Middle frontal gyrus (tissue), 1 donor: Measurements from ENCODE around the gene SLC38A7.
"Not testable (repeated sequence)": the region's sequence is repeated elsewhere in the genome, so short reads cannot be mapped to it uniquely, and the experiment has no call there.

Experiments used
- DNase-seq: peaks from one replicate; pipeline ENCODE4 v3.0.0-alpha.2; 2015; ENCODE audit warnings: low spot score; ENCODE audit errors: extremely low spot score

SLC38A7 gene

GRCh38 chr16:58684354-58685083 lies at the start of gene SLC38A7:
SLC38A7 (minus strand) TSS chr16:58684770; CDS start chr16:58680126, 4,644 bp downstream.
- DNase-seq: peak; percentile 70

- DNase-seq: peak; percentile 58
Observed at GRCh38 chr16:58733671-58734458, 49.3 kb upstream of the SLC38A7 start, which contains the start of gene GOT2. GOT2 (minus strand) TSS chr16:58734316; CDS start chr16:58734228, 88 bp downstream.

- DNase-seq: no peak
Observed at GRCh38 chr16:58733248-58733670, 48.7 kb upstream of the SLC38A7 start.

GRCh38 chr16:58732545-58733247 lies 48.1 kb upstream of the SLC38A7 start:
- DNase-seq: no peak

GRCh38 chr16:58730724-58731370 lies 46.3 kb upstream of the SLC38A7 start:
- no peak for DNase-seq

GRCh38 chr16:58727796-58728568 lies 43.4 kb upstream of the SLC38A7 start:
- no peak for DNase-seq

- no peak for DNase-seq
Observed at GRCh38 chr16:58727028-58727781, 42.6 kb upstream of the SLC38A7 start.

GRCh38 chr16:58723109-58723508 lies 38.5 kb upstream of the SLC38A7 start:
- no peak for DNase-seq

- no peak for DNase-seq
Observed at GRCh38 chr16:58717994-58718393, 33.4 kb upstream of the SLC38A7 start.

GRCh38 chr16:58716468-58716867 lies 31.9 kb upstream of the SLC38A7 start:
- DNase-seq: no peak

GRCh38 chr16:58713742-58714141 lies 29.2 kb upstream of the SLC38A7 start:
- no peak for DNase-seq

- no peak for DNase-seq
Observed at GRCh38 chr16:58709333-58709732, 24.8 kb upstream of the SLC38A7 start.

GRCh38 chr16:58699151-58699550 lies 14.6 kb upstream of the SLC38A7 start:
- no peak for DNase-seq

- no peak for DNase-seq
Observed at GRCh38 chr16:58695368-58695767, 10.8 kb upstream of the SLC38A7 start.

GRCh38 chr16:58692450-58692849 lies 7.9 kb upstream of the SLC38A7 start:
- no peak for DNase-seq

- DNase-seq: not testable (repeated sequence)
Observed at GRCh38 chr16:58686985-58687706, 2.6 kb upstream of the SLC38A7 start.

GRCh38 chr16:58685084-58685449 lies 497 bp upstream of the SLC38A7 start:
- no peak for DNase-seq

GRCh38 chr16:58684001-58684353 lies 593 bp downstream of the SLC38A7 start:
- no peak for DNase-seq

- no peak for DNase-seq
Observed at GRCh38 chr16:58679763-58680162, 4.8 kb downstream of the SLC38A7 start.
